ENCODE results near the gene IL17B.

IL17B gene

DNA sequence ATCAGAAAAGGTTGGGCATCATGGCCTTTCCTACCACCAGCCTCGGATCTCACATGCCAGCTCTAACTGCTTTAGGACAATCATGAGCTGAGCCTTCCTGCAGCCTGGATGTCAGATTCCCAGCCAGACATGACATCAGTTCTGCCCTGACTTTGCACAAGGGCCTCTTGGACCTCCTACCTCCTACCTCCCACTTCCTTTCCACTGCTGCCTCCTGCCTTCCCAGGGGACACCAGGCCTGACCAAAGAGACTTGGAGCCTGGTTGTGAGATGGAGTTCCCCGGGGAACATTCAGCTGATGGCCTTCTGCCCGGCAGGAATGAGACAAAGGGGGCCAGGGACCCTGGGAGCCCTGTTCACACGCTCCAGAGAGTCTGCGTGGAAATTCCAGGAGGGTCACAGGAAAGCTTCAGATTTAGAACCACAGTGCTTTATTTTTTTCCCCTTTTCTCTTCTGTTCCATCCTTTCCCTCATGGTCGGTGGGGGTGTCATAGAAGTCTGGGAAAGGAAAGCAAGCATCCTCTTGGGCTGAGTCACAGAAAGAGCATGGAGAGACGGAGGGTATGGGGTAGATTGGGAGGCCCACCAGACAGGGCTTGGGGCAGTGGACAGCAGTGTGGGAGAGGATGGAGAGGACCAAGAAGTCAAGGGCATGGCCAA, 35.4 kb upstream of the IL17B start:
- DNase-seq = peak; percentile 78

GRCh38 chr5:149413477-149414210, 34.6 kb upstream of the IL17B start:
- DNase-seq = no peak

GRCh38 chr5:149412783-149413476, 33.8 kb upstream of the IL17B start:
- no peak for DNase-seq

DNA sequence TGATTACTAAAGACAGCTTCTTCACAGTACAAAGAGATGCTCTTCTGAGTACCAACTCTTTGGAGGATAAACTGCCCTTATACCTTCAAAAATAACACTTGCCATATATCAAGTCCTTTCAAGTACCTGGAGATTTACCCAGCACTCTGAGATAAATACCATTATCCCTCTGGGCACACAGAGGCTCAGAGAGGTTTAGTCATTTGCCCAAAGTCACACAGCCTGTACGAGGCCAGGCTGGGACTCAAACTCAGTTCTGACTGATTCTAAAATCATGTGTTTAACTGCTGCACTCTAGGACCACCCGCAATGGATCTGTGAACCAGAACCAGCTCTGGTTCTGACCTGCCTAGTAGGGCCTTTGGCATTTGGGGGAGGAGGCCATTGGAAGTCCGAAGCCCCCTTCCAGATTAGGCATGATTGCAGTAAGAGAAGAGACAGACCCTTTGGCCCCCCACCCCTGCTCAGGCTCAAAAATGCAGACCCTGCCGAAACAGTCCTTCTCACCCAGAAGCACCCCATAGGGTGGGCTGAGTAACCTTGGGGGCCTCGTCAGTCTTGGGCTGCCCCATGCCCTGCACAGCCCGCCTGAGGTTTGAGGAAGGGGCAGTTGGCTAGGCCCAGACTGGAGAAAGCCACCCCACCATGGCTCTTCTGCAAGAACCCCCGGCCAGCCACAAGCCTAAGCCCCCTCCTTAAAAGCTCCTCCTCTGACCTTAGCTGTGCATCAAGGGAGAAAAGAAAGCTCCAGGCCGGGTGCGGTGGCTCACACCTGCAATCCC, 32.8 kb upstream of the IL17B start:
- DNase-seq = no peak

DNA sequence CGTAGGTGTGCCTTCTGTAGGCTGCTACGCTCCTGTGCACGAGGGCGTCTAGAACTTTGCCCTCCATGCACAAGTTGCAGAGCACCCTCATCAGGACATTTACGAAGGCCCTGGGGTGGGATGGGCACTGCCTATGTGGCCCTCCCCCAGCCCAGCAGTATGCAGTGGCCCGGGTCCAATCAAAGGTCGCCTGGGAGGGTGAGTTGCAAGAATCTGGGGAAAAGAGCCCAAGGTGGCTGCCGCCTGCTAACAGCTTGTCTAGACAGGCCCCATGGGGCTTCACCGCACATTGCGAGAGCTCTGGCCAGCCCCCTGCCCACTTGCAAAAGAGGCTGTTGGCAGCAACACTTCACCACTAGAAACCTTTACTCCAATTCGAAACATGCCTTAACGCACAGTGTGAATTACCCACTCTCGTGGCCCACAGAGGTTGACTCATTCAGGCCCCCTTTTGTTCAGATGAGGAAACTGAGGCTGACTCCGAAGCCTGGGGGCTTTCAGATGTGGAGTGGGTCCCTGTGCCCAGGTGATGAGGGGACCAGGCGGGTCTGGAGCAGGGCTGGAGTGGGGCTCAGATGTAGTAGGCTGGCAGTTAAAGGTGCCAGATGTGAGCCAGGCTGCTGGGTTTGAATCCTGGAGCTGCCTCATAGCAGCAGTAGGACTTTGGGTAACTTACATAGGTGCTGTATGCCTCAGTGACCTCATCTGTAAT, 31.8 kb upstream of the IL17B start:
- no peak for DNase-seq

GRCh38 chr5:149410071-149410470, 31.0 kb upstream of the IL17B start:
- DNase-seq = no peak

DNA sequence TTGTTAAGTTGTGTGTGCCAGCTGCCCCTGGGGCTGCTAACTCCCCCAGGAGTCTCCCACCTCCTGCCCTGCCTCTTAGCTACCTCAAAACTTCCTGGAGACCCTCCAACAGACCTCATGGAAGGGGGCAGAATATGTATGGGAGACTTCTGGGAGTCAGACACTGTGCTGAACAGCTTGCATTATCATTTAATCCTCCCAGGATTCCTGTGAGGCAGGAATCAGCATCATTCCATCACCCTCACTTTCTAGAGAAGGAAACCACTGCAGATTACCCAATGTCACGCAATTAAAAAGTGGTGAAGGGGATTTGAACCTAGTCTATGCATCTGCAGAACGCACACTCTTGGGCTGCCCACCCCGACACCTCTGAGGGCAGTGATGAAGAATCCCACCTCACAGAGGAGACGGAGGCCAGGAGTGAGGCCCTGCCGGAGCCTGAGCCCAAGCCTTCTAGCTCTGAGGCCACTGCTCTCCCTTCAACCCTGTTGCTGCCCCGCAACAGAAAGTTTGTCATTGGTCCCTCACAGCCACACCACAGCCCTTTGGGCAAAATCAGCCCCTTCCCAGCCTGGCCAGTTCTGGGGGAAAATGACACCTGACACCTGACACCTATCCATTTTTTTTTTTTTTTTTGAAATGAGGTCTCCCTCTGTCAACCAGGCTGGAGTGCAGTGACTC, 30.3 kb upstream of the IL17B start:
- no peak for DNase-seq

GRCh38 chr5:149408252-149409099, 29.4 kb upstream of the IL17B start:
- DNase-seq = no peak

GRCh38 chr5:149407323-149408251, 28.5 kb upstream of the IL17B start:
- no peak for DNase-seq

- DNase-seq = no peak
Observed at GRCh38 chr5:149406979-149407306, 27.9 kb upstream of the IL17B start.

GRCh38 chr5:149406203-149406978, 27.3 kb upstream of the IL17B start:
- DNase-seq = peak; percentile 100

GRCh38 chr5:149405550-149406202, 26.6 kb upstream of the IL17B start:
- no peak for DNase-seq

- peak; percentile 96 for DNase-seq
Observed at GRCh38 chr5:149404746-149405549, 25.9 kb upstream of the IL17B start.

- peak; percentile 100 for DNase-seq
Observed at GRCh38 chr5:149403923-149404745, 25.0 kb upstream of the IL17B start.

DNA sequence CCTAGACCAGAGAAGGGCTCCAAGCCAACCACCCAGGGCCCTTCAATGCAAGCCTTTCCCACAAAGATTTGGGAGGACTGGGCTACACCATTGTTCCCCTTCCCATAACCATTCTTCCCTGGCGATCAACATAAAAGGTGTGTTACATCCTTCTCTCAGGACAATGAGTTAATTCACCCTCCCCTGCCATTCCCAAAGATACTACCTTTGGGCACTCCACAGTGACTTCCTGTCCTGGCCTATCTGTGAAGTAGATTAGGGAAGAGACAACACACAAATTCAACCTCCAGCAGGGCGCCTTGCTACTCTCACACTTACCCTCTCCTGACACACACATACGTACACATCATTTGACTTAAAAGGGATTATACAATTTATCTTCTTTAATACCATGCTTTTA, 23.2 kb upstream of the IL17B start:
- no peak for DNase-seq

DNA sequence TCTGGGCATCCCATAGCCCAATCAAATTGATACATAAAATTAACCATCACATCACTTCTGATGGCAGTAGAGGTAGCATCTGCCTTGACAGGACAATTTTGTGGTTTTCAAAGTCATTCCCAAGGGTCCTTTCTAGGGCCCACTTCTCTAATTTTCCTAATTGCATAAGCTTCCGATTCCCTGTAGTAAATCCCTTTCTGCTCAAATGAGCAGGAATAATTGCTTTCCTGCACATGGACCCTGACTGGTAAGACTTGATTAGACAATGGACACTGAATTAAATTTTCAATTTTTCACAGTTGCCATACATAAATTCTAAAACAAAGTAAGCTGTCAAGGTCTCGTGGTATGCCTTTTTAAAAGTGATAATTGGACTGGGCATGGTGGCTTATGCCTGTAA, 22.0 kb upstream of the IL17B start:
- DNase-seq = no peak

- no peak for DNase-seq
Observed at GRCh38 chr5:149400304-149400703, 21.2 kb upstream of the IL17B start.

Measured in fibroblast of skin of right quadriceps (primary cell).